ENCODE measurements around the gene PARD3.

PARD3 gene

DNA sequence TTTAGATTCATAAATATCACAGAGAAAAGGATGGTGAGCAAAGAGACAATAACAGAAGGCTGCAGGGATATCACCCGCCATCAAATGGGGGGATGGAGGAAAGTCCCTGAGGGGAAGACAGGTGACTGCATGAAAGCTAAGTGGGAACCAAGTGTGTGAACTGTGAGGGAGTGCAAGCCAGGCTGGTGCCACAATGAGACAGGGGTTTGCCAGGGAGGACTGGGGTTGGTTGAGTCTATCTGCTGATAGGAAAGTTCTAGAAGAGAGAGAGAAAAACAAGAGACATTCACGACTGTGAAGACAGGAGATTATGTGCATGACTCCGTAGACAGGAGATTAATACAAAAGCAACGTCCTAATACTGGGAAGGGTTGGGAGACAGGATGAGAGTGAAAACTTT is 376.4 kb downstream of the PARD3 start:
- no peak overlapping the region for H3K4me3 ChIP-seq (ENCODE audit: severe bottlenecking)
- ATAC-seq (ENCODE audit: low read depth) (no peak), DNase-seq (ENCODE audit: low spot score) (no peak)
- H3K4me1 ChIP-seq (ENCODE audit: insufficient read depth, poor library complexity, severe bottlenecking), result peaks cover 3% of the 10 kb centered on the region
- H3K9me3 ChIP-seq (ENCODE audit: severe bottlenecking), result no peaks in the 10 kb centered on the region
- H3K36me3 ChIP-seq (ENCODE audit: low read depth), result no peaks in the 10 kb centered on the region
- no peak overlapping the region for H3K27ac ChIP-seq (ENCODE audit: poor library complexity, severe bottlenecking)
- TF ChIP-seq, protein P1, sequence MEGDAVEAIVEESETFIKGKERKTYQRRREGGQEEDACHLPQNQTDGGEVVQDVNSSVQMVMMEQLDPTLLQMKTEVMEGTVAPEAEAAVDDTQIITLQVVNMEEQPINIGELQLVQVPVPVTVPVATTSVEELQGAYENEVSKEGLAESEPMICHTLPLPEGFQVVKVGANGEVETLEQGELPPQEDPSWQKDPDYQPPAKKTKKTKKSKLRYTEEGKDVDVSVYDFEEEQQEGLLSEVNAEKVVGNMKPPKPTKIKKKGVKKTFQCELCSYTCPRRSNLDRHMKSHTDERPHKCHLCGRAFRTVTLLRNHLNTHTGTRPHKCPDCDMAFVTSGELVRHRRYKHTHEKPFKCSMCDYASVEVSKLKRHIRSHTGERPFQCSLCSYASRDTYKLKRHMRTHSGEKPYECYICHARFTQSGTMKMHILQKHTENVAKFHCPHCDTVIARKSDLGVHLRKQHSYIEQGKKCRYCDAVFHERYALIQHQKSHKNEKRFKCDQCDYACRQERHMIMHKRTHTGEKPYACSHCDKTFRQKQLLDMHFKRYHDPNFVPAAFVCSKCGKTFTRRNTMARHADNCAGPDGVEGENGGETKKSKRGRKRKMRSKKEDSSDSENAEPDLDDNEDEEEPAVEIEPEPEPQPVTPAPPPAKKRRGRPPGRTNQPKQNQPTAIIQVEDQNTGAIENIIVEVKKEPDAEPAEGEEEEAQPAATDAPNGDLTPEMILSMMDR (IDR thresholded peaks at IDR 0.05; ENCODE audit: poor library complexity, severe bottlenecking), result no peak
- no peaks in the 10 kb centered on the region for H3K27me3 ChIP-seq (ENCODE audit: insufficient read depth, poor library complexity, severe bottlenecking)

DNA sequence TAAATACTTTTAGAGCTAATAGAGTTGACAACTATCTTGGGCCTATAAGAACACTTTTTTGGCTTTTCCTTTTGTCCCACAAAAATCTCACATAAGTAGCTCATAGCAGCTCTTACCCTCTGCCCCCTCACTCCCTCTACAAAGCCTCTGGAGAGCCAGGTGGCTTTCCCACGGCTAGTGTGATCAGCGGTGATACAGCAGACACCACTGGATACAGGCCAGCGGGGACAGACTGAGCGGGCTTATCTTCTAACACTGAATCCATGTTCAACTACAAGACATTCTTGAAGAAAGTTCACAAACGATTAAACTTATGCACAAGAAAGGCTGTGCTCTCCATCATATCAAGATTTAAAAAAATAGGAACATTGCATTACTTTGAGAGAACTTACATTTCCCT is 377.2 kb downstream of the PARD3 start:
- no peak for DNase-seq (ENCODE audit: low spot score)
- H3K27ac ChIP-seq (ENCODE audit: poor library complexity, severe bottlenecking), result no peak overlapping the region
- TF ChIP-seq, protein P1 (IDR thresholded peaks at IDR 0.05; ENCODE audit: poor library complexity, severe bottlenecking), result no peak

DNA sequence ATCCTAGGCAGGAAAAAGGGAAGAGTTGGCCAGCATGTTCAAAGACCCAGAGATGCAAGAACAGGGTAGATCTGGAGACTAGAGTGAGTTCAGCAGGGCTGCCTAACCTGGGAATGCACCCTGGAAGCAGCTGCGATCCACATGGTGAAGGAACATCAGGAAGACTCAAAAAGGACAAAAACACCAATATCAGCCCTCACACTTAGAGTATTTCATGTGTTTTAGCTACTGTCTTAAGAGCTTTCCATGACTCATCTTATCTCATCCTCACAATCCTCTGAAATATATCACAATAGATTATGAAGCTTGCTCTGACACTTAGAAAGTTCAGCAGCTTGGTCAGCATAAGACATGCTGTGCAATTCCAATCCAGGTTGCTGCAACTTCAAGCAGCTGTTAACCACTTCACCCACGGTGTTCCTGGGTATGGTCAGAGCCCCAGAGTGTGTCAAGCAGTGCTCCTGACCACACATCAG is 380.9 kb downstream of the PARD3 start:
- Histone ChIP-seq H3K9me3 (ENCODE audit: severe bottlenecking) (no peaks in the 10 kb centered on the region), H3K4me3 (ENCODE audit: severe bottlenecking) (no peak overlapping the region), H3K4me1 (ENCODE audit: insufficient read depth, poor library complexity, severe bottlenecking) (peaks cover 28% of the 10 kb centered on the region), H3K27ac (ENCODE audit: poor library complexity, severe bottlenecking) (peak overlapping the region; percentile 39), H3K36me3 (ENCODE audit: low read depth) (no peaks in the 10 kb centered on the region), H3K27me3 (ENCODE audit: insufficient read depth, poor library complexity, severe bottlenecking) (no peaks in the 10 kb centered on the region)
- DNase-seq (ENCODE audit: low spot score) (no peak), ATAC-seq (ENCODE audit: low read depth) (peak; percentile 87)
- TF ChIP-seq, protein P1 (IDR thresholded peaks at IDR 0.05; ENCODE audit: poor library complexity, severe bottlenecking), result no peak

More for the DNA sequence above, 377.2 kb downstream of the PARD3 start:
- Histone ChIP-seq H3K9me3 (ENCODE audit: severe bottlenecking) (no peaks in the 10 kb centered on the region), H3K4me3 (ENCODE audit: severe bottlenecking) (no peak overlapping the region), H3K27me3 (ENCODE audit: insufficient read depth, poor library complexity, severe bottlenecking) (no peaks in the 10 kb centered on the region), H3K36me3 (ENCODE audit: low read depth) (no peaks in the 10 kb centered on the region), H3K4me1 (ENCODE audit: insufficient read depth, poor library complexity, severe bottlenecking) (peaks cover 12% of the 10 kb centered on the region)
- ATAC-seq (ENCODE audit: low read depth), result no peak

DNA sequence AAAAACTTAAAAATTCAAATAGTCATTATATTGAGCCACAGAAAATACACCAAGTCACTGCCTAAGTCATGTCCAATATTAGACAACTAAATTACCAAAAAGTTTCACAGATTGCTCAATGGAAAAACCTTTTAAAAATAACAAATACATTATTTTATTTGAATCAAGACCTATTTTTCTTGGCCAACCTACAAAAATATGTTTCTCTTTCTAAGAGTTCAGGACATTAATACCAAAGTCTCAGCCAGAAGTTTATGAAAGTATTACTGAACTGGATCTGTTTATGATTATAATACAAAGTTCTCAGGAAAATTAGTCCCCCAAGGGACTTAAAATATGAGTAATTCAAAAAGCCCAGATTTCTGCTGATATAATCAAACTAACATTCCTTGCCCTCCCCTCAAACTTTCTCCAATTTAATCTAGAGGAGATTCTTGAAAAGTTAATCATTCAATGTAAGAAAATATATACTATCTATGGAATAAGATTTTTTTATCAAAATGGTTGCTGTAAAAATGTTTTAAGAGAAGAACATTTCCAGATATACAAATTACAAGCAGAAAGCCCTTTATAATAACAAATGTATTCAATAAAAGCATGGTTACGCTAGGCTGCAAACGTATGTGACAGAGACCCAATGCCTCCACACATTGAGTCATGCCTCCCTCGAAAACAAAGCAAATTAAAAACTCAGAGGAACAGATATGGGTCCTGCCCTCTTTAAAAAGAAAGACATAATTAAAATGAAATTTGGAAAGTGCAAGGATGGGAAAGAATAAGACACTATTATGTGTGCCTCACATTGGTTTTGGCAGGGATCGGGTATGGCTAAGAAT is 381.6 kb downstream of the PARD3 start:
- no peaks in the 10 kb centered on the region for H3K36me3 ChIP-seq (ENCODE audit: low read depth)

More for the DNA sequence above, 381.6 kb downstream of the PARD3 start:
- ATAC-seq (ENCODE audit: low read depth) (no peak), DNase-seq (ENCODE audit: low spot score) (no peak)
- no peak overlapping the region for H3K4me3 ChIP-seq (ENCODE audit: severe bottlenecking)
- H3K9me3 ChIP-seq (ENCODE audit: severe bottlenecking), result no peaks in the 10 kb centered on the region
- no peaks in the 10 kb centered on the region for H3K27me3 ChIP-seq (ENCODE audit: insufficient read depth, poor library complexity, severe bottlenecking)
- TF ChIP-seq, protein P1 (IDR thresholded peaks at IDR 0.05; ENCODE audit: poor library complexity, severe bottlenecking), result no peak
- peaks cover 28% of the 10 kb centered on the region for H3K4me1 ChIP-seq (ENCODE audit: insufficient read depth, poor library complexity, severe bottlenecking)
- H3K27ac ChIP-seq (ENCODE audit: poor library complexity, severe bottlenecking), result peak overlapping the region; percentile 39
